D721Med (cell line): ENCODE data around the gene DENND4B.

Experiments used
- DNase-seq: peaks from one replicate; pipeline ENCODE4 v3.0.0; 2011; ENCODE audit warnings: low spot score; ENCODE audit not compliant: insufficient read length
- FAIRE-seq: peaks from 2 replicates; lab custom pipeline; 2011; peaks lifted over from hg19 to GRCh38; lab: Jason Lieb, UNC
- CTCF ChIP-seq: IDR thresholded peaks from 2 replicates; pipeline ENCODE4 v1.5.1; 2012; ENCODE audit warnings: mild to moderate bottlenecking, control low read depth; ENCODE audit not compliant: insufficient read depth; ENCODE audit errors: missing control alignments

DENND4B gene

GRCh38 chr1:153937331-153937730 is 9.2 kb downstream of the DENND4B start:
- no peak for TF ChIP-seq CTCF
- FAIRE-seq, result no peak

GRCh38 chr1:153936011-153936802 is 10.3 kb downstream of the DENND4B start:
- FAIRE-seq (no peak), DNase-seq (no peak)
- TF ChIP-seq CTCF, result no peak

More at GRCh38 chr1:153937331-153937730, 9.2 kb downstream of the DENND4B start:
- DNase-seq, result no peak

GRCh38 chr1:153934746-153935145 is 11.8 kb downstream of the DENND4B start:
- DNase-seq, result no peak
- TF ChIP-seq CTCF, result no peak
- FAIRE-seq, result no peak

- no peak for TF ChIP-seq CTCF
- FAIRE-seq, result no peak
Observed at GRCh38 chr1:153933955-153934354, 12.6 kb downstream of the DENND4B start.

GRCh38 chr1:153933430-153933829 is 13.1 kb downstream of the DENND4B start:
- DNase-seq, result no peak
- TF ChIP-seq CTCF, result no peak
- no peak for FAIRE-seq

More at GRCh38 chr1:153933955-153934354, 12.6 kb downstream of the DENND4B start:
- DNase-seq, result no peak

- FAIRE-seq (no peak), DNase-seq (no peak)
- no peak for TF ChIP-seq CTCF
Observed at GRCh38 chr1:153932156-153933131, 14.1 kb downstream of the DENND4B start.
